GM12878 (cell line): ENCODE data around the gene PGM2L1. TPM values are rescaled to one million over a fixed set of nuclear protein-coding genes. Genes with fewer than 3 reads are reported as not detected.

Source experiments
- ATAC-seq: fragments of 200-7000 bp; cut with Tn5 transposase; 3 replicates; pipeline ENCODE4 v1.9.1; 2020; ENCODE audit warnings: mild to moderate bottlenecking, moderate library complexity
- BruUV-seq: library from RNA; stranded (reverse); fragments of 400-500 nt; replicated peaks from 2 replicates; lab custom pipeline; 2021; lab: Mats Ljungman, UMichigan
- CTCF ChIA-PET: fragments of 300-600 bp; sonication (Branson Sonifier 250); formaldehyde crosslinking; extraction: SDS; loops from one replicate; lab custom pipeline; 2021; ENCODE audit warnings: inconsistent platforms; lab: Yijun Ruan, JAX
- POLR2A ChIA-PET: fragments of 350-600 bp; formaldehyde crosslinking; extraction: SDS; loops from one replicate; lab custom pipeline; 2021; ENCODE audit warnings: inconsistent platforms; lab: Charles Lee
- RAD21 ChIA-PET: fragments of 300-600 bp; sonication (Branson Sonifier 250); formaldehyde crosslinking; loops from one replicate; lab custom pipeline; 2023; ENCODE audit warnings: antibody characterized with exemption; ENCODE audit not compliant: unreplicated experiment; lab: Charles Lee
- SMC1A ChIA-PET: fragments of 300-600 bp; sonication (Branson Sonifier 250); formaldehyde crosslinking; loops from one replicate; lab custom pipeline; 2023; ENCODE audit not compliant: unreplicated experiment, uncharacterized antibody; lab: Charles Lee
- DNase-seq: peaks from one replicate; pipeline ENCODE4 v3.0.0-alpha.2; 2011; ENCODE audit warnings: low read depth, low spot score
- FAIRE-seq: peaks from 3 replicates; lab custom pipeline; 2011; peaks lifted over from hg19 to GRCh38; lab: Jason Lieb, UNC
- H2AFZ ChIP-seq: 2 replicates; pipeline ENCODE4 v1.6.0; 2011; ENCODE audit warnings: low read depth, low read length, control low read depth; ENCODE audit not compliant: control insufficient read depth
- H3K27ac ChIP-seq: 2 replicates; pipeline ENCODE4 v1.5.1; 2011; ENCODE audit warnings: control low read depth; ENCODE audit not compliant: control insufficient read depth, insufficient read depth
- H3K27me3 ChIP-seq, 2 experiments: replicated peaks in 1 of 2; 2 replicates each; pipeline versions ENCODE4 v1.6.0 to v1.6.1; 2011; ENCODE audit warnings: low read length in 1 of 2; ENCODE audit not compliant: control insufficient read depth in 2 of 2, insufficient read depth in 2 of 2
- H3K36me3 ChIP-seq, 2 experiments: 2 replicates each; pipeline ENCODE4 v1.5.1; 2011; ENCODE audit warnings: low read length in 1 of 2; ENCODE audit not compliant: control insufficient read depth in 2 of 2, insufficient read depth in 2 of 2
- H3K4me1 ChIP-seq: 2 replicates; pipeline ENCODE4 v1.6.1; 2011; ENCODE audit warnings: mild to moderate bottlenecking, low read length, moderate library complexity, mixed read lengths; ENCODE audit not compliant: control insufficient read depth, insufficient read depth
- H3K4me2 ChIP-seq: 2 replicates; pipeline ENCODE4 v1.6.0; 2011; ENCODE audit warnings: control low read depth; ENCODE audit not compliant: control insufficient read depth, insufficient read depth
- H3K4me3 ChIP-seq: fragments of 200-600 bp; sonication (generic); 2 replicates; pipeline ENCODE4 v1.5.1; 2016
- H3K79me2 ChIP-seq: 2 replicates; pipeline ENCODE4 v1.6.0; 2011; ENCODE audit warnings: low read length; ENCODE audit not compliant: control insufficient read depth, insufficient read depth
- H3K9ac ChIP-seq: 2 replicates; pipeline ENCODE4 v1.8.0; 2011; ENCODE audit warnings: low read length, control low read depth, mixed read lengths; ENCODE audit not compliant: control insufficient read depth, insufficient read depth
- H3K9me3 ChIP-seq: replicated peaks from 3 replicates; pipeline ENCODE4 v1.5.1; 2011; ENCODE audit warnings: mild to moderate bottlenecking, low read length; ENCODE audit not compliant: control insufficient read depth, insufficient read depth
- H4K20me1 ChIP-seq: 2 replicates; pipeline ENCODE4 v1.6.0; 2011; ENCODE audit not compliant: control insufficient read depth, insufficient read depth
- BCL11A ChIP-seq: IDR thresholded peaks from 2 replicates; pipeline ENCODE4 v1.6.1; 2011; ENCODE audit warnings: low read depth, low read length
- BMI1 ChIP-seq: fragments of 450-650 bp; IDR thresholded peaks from 2 replicates; pipeline ENCODE4 v1.6.1; 2016; ENCODE audit warnings: mild to moderate bottlenecking, moderate library complexity, borderline replicate concordance
- FOS ChIP-seq: IDR thresholded peaks from 3 replicates; pipeline ENCODE4 v1.6.1; 2011; ENCODE audit warnings: borderline replicate concordance; ENCODE audit not compliant: insufficient read length; ENCODE audit errors: extremely low read depth
- PML ChIP-seq: IDR thresholded peaks from 2 replicates; pipeline ENCODE4 v1.6.1; 2012; ENCODE audit warnings: low read length, inconsistent platforms
- SPI1 ChIP-seq: IDR thresholded peaks from 2 replicates; pipeline ENCODE4 v1.6.1; 2011; ENCODE audit warnings: low read depth, mild to moderate bottlenecking, low read length, moderate library complexity, borderline replicate concordance; ENCODE audit not compliant: insufficient read depth
- SUPT20H ChIP-seq: IDR thresholded peaks from 2 replicates; pipeline ENCODE4 v1.6.1; 2011; ENCODE audit warnings: low read depth, mild to moderate bottlenecking, low read length, moderate library complexity, borderline replicate concordance; ENCODE audit not compliant: control insufficient read depth
- USF2 ChIP-seq: IDR thresholded peaks from 2 replicates; pipeline ENCODE4 v1.6.1; 2011; ENCODE audit warnings: low read depth, low read length, improper control_type of control experiment, borderline replicate concordance
- YY1 ChIP-seq: IDR thresholded peaks from 2 replicates; pipeline ENCODE4 v1.6.1; 2011; ENCODE audit warnings: low read depth, mild to moderate bottlenecking, low read length
- ZNF207 ChIP-seq: fragments of 450-650 bp; IDR thresholded peaks from 2 replicates; pipeline ENCODE4 v1.6.1; 2014; ENCODE audit warnings: antibody characterized with exemption, mild to moderate bottlenecking, borderline replicate concordance
- ZNF622 ChIP-seq: fragments of 450-650 bp; IDR thresholded peaks from 2 replicates; pipeline ENCODE4 v1.6.1; 2017; ENCODE audit warnings: mild to moderate bottlenecking, inconsistent platforms
- WGBS: methylation state at CpG from one replicate; pipeline ENCODE4 v1.1.6; 2016; ENCODE audit warnings: low lambda C conversion rate; ENCODE audit not compliant: insufficient replicate concordance, insufficient coverage; ENCODE audit errors: missing lambda C conversion rate; 5-methylcytosine and 5-hydroxymethylcytosine counted together
- in situ Hi-C: fragments of 300-500 bp; cut with MboI; formaldehyde crosslinking; loops from 9 replicates; pipeline ENCODE4 v1.14.3; 2018; ENCODE audit warnings: mixed read lengths
- intact Hi-C: fragments of 100-400 bp; cut with micrococcal nuclease; formaldehyde crosslinking; loops from one replicate; pipeline ENCODE4 v1.14.2; 2022; ENCODE audit not compliant: unreplicated experiment
- polyA plus RNA-seq, 11 experiments: library from polyadenylated mRNA; depleted of rRNA in 4 of 11; unstranded in 6 of 11; stranded (reverse) in 5 of 11; fragments of >200 nt; fragmentation: Nextera tagmentation in 4 of 11; fragmentation: Illumina TruSeq in 1 of 11; extraction: Ambion mirVana in 4 of 11; extraction: Trizol in 1 of 11; gene quantifications; 1 replicate in 1 of 11; 2 replicates in 10 of 11; pipeline versions ENCODE4 v1.2.1 to v1.2.3, GENCODE V29; 2011 to 2016; ENCODE audit warnings: inconsistent platforms in 2 of 11, missing spikeins in 2 of 11, low read depth in 1 of 11
- total RNA-seq, 4 experiments: library from RNA; depleted of rRNA in 3 of 4; stranded (reverse); fragments of >200 nt in 3 of 4; fragmentation: Illumina TruSeq in 1 of 4; extraction: Trizol in 1 of 4; gene quantifications; 2 replicates each; pipeline versions ENCODE4 v1.2.1 to v1.2.3, GENCODE V29; 2013 to 2021

The PGM2L1 gene
- total and polyA plus RNA-seq, 10 of the 15 experiments (the other 5 are each of a cell fraction or from before 2014, with no cell fraction given), result 0.04 to 0.20 (median 0.13) TPM; not detected in 1

GRCh38 chr11:74306435-74307175, 91.6 kb downstream of the PGM2L1 start:
- no peak for DNase-seq
- intact Hi-C loops, result no loop called here
- Histone ChIP-seq H3K4me3 (no peak overlapping the region), H2AFZ (no peak overlapping the region), H3K36me3 (no peaks in the 10 kb centered on the region), H3K79me2 (no peaks in the 10 kb centered on the region), H3K27me3 (no peaks in the 10 kb centered on the region; a peak in 2 of 4 replicates), H3K4me2 (no peak overlapping the region), H3K9me3 (no peaks in the 10 kb centered on the region), H3K27ac (no peak overlapping the region), H3K9ac (no peak overlapping the region), H3K4me1 (no peaks in the 10 kb centered on the region), H4K20me1 (no peaks in the 10 kb centered on the region)
- BruUV-seq, result no TSS peak
- FAIRE-seq, result no peak
- SMC1A ChIA-PET, result no interaction called here
- ATAC-seq, result no peak
- no peak for TF ChIP-seq YY1
- no peak for TF ChIP-seq PML
- peak; percentile 60; the same call in 1 of the 2 replicates for TF ChIP-seq SPI1
- in situ Hi-C loops, result no loop called here
- 16% methylated on average over 8 of the region's 8 CpGs for WGBS
- CTCF ChIA-PET, result no interaction called here
- RAD21 ChIA-PET, result no interaction called here
- POLR2A ChIA-PET, result interaction anchor here (0.5 kb wide), 1 partner anchor 533 kb away, joined by 4 read pairs; no protein-coding TSS in a partner anchor

GRCh38 chr11:74299015-74299414, 99.2 kb downstream of the PGM2L1 start:
- no peak for FAIRE-seq
- intact Hi-C loops, result no loop called here
- no peaks in the 10 kb centered on the region; a peak in 1 of 4 replicates for H3K27me3 ChIP-seq
- no peaks in the 10 kb centered on the region for H3K9me3 ChIP-seq
- in situ Hi-C loops, result no loop called here
- no TSS peak for BruUV-seq
- ATAC-seq, result no peak
- H3K27ac ChIP-seq, result no peak overlapping the region
- H3K4me1 ChIP-seq, result no peaks in the 10 kb centered on the region
- DNase-seq, result no peak
- H3K4me3 ChIP-seq, result no peak overlapping the region
- H3K4me2 ChIP-seq, result no peak overlapping the region
- ChIA-PET RAD21 (no interaction called here), POLR2A (no interaction called here), CTCF (interaction anchor here (0.7 to 1.1 kb wide), 2 partner anchors 44 to 836 kb away, joined by 4 to 5 read pairs; no protein-coding TSS in a partner anchor), SMC1A (no interaction called here)
- WGBS, result 10% methylated on average over 3 of the region's 3 CpGs
- TF ChIP-seq ZNF622, result no peak
- no peak for TF ChIP-seq FOS
- TF ChIP-seq ZNF207, result no peak
- no peak for TF ChIP-seq USF2
- TF ChIP-seq SUPT20H, result no peak
- no peak for TF ChIP-seq BMI1
- no peak for TF ChIP-seq BCL11A
- no peak overlapping the region for H2AFZ ChIP-seq
- H3K79me2 ChIP-seq, result no peaks in the 10 kb centered on the region
- H4K20me1 ChIP-seq, result no peaks in the 10 kb centered on the region
- no peaks in the 10 kb centered on the region for H3K36me3 ChIP-seq
- H3K9ac ChIP-seq, result no peak overlapping the region
